Tibial nerve (tissue), 4 donors: ENCODE measurements around the gene CNGA3. TPM values are rescaled to one million over a fixed set of nuclear protein-coding genes. Genes with fewer than 3 reads are reported as not detected.

ENCODE experiments used
- DNase-seq, 2 donors: peaks; one replicate each; pipeline ENCODE4 v3.0.0-alpha.2; 2019; ENCODE audit warnings: low spot score in 2 of 2
- H3K27ac ChIP-seq, 4 donors: fragments of 200-600 bp; sonication (generic) in 3 of 4; one replicate each; pipeline ENCODE4 v1.5.1; 2017 to 2019; ENCODE audit warnings: mild to moderate bottlenecking in 1 of 4
- H3K27me3 ChIP-seq, 2 donors: fragments of 200-600 bp; sonication (generic) in 1 of 2; one replicate each; pipeline versions ENCODE4 v1.5.1 to v1.6.0; 2017 to 2019
- H3K36me3 ChIP-seq, 3 donors: fragments of 200-600 bp; sonication (generic); one replicate each; pipeline ENCODE4 v1.5.1; 2018 to 2019
- H3K4me1 ChIP-seq, 4 donors: fragments of 200-600 bp; sonication (generic) in 3 of 4; one replicate each; pipeline ENCODE4 v1.5.1; 2017 to 2019
- H3K4me3 ChIP-seq, 4 donors: fragments of 200-600 bp; sonication (generic) in 3 of 4; one replicate each; pipeline ENCODE4 v1.5.1; 2017 to 2019; ENCODE audit warnings: mild to moderate bottlenecking in 1 of 4, moderate library complexity in 1 of 4
- H3K9me3 ChIP-seq, 4 donors: fragments of 200-600 bp; sonication (generic) in 3 of 4; one replicate each; pipeline ENCODE4 v1.5.1; 2017 to 2019
- EP300 ChIP-seq, 2 donors: sonication (generic); formaldehyde crosslinking; IDR thresholded peaks; one replicate each; pipeline ENCODE4 v1.6.1; 2017; ENCODE audit warnings: antibody characterized with exemption in 2 of 2, mild to moderate bottlenecking in 1 of 2
- POLR2A ChIP-seq, 2 donors: fragments of 450-650 bp; IDR thresholded peaks; one replicate each; pipeline ENCODE4 v1.6.1; 2017; ENCODE audit warnings: antibody characterized with exemption in 2 of 2, mild to moderate bottlenecking in 2 of 2, moderate library complexity in 2 of 2
- WGBS, 2 donors: methylation state at CpG; one replicate each; pipeline ENCODE4 v1.1.5; 2018; 5-methylcytosine and 5-hydroxymethylcytosine counted together
- total RNA-seq, 4 donors: library from RNA; depleted of rRNA; stranded (reverse); fragments of >200 nt; gene quantifications; one replicate each; pipeline ENCODE4 v1.1.0, GENCODE V29; 2016
- TF ChIP-seq, protein P1 (sequence below), 5 experiments: fragments of 200-600 bp in 3 of 5; fragments of 450-650 bp in 2 of 5; sonication (generic) in 3 of 5; IDR thresholded peaks; one replicate each; pipeline ENCODE4 v1.5.1; 2016 to 2019; ENCODE audit warnings: antibody characterized with exemption in 5 of 5, mild to moderate bottlenecking in 3 of 5, moderate library complexity in 2 of 5

The CNGA3 gene
- total RNA-seq, 4 donors from 2014 or later: 0.30 to 1.3 TPM; not detected in 2

- no peaks in the 10 kb centered on the region for H3K9me3 ChIP-seq
- DNase-seq: no peak
- TF ChIP-seq EP300 (IDR thresholded peaks at IDR 0.05) (no peak), POLR2A (IDR thresholded peaks at IDR 0.05) (no peak)
- TF ChIP-seq, protein P1, sequence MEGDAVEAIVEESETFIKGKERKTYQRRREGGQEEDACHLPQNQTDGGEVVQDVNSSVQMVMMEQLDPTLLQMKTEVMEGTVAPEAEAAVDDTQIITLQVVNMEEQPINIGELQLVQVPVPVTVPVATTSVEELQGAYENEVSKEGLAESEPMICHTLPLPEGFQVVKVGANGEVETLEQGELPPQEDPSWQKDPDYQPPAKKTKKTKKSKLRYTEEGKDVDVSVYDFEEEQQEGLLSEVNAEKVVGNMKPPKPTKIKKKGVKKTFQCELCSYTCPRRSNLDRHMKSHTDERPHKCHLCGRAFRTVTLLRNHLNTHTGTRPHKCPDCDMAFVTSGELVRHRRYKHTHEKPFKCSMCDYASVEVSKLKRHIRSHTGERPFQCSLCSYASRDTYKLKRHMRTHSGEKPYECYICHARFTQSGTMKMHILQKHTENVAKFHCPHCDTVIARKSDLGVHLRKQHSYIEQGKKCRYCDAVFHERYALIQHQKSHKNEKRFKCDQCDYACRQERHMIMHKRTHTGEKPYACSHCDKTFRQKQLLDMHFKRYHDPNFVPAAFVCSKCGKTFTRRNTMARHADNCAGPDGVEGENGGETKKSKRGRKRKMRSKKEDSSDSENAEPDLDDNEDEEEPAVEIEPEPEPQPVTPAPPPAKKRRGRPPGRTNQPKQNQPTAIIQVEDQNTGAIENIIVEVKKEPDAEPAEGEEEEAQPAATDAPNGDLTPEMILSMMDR (IDR thresholded peaks at IDR 0.05): no peak
- 79 to 80% methylated on average over 2 of the region's 2 CpGs for WGBS, 2 donors
- no peak overlapping the region for H3K27ac ChIP-seq
- H3K4me1 ChIP-seq: no peaks in the 10 kb centered on the region
- no peaks in the 10 kb centered on the region for H3K27me3 ChIP-seq
- H3K4me3 ChIP-seq: no peak overlapping the region
- no peaks in the 10 kb centered on the region for H3K36me3 ChIP-seq
These were observed 70.3 kb downstream of the CNGA3 start for GRCh38 chr2:98416383-98417159.

GRCh38 chr2:98419544-98419943 lies 73.3 kb downstream of the CNGA3 start:
- DNase-seq: no peak
- no peak overlapping the region for H3K4me3 ChIP-seq
- H3K27me3 ChIP-seq: no peaks in the 10 kb centered on the region
- no peak overlapping the region for H3K27ac ChIP-seq
- no peaks in the 10 kb centered on the region for H3K4me1 ChIP-seq
- peaks cover 0 to 12% (median 3%) of the 10 kb centered on the region in 4 donors for H3K9me3 ChIP-seq
- no peaks in the 10 kb centered on the region for H3K36me3 ChIP-seq
- 64 to 77% methylated on average over 2 of the region's 2 CpGs for WGBS, 2 donors
- TF ChIP-seq, protein P1 (IDR thresholded peaks at IDR 0.05): no peak
- TF ChIP-seq POLR2A (IDR thresholded peaks at IDR 0.05) (no peak), EP300 (IDR thresholded peaks at IDR 0.05) (no peak)

GRCh38 chr2:98419977-98420725 lies 73.9 kb downstream of the CNGA3 start:
- Histone ChIP-seq H3K9me3 (peaks cover 0 to 12% (median 3%) of the 10 kb centered on the region in 4 donors), H3K4me1 (no peaks in the 10 kb centered on the region), H3K27ac (no peak overlapping the region), H3K36me3 (no peaks in the 10 kb centered on the region), H3K27me3 (no peaks in the 10 kb centered on the region), H3K4me3 (no peak overlapping the region)
- peak in 1 of 2 donors; percentile 7 for DNase-seq
- 62 to 63% methylated on average over 6 of the region's 6 CpGs for WGBS, 2 donors
- no peak for TF ChIP-seq POLR2A (IDR thresholded peaks at IDR 0.05)
- no peak for TF ChIP-seq EP300 (IDR thresholded peaks at IDR 0.05)
- TF ChIP-seq, protein P1 (IDR thresholded peaks at IDR 0.05): no peak

- no peaks in the 10 kb centered on the region for H3K27me3 ChIP-seq
- no peaks in the 10 kb centered on the region for H3K4me1 ChIP-seq
- TF ChIP-seq POLR2A (IDR thresholded peaks at IDR 0.05) (no peak), EP300 (IDR thresholded peaks at IDR 0.05) (no peak)
- TF ChIP-seq, protein P1 (IDR thresholded peaks at IDR 0.05): no peak
- H3K27ac ChIP-seq: no peak overlapping the region
- DNase-seq: no peak
- peaks cover 0 to 12% (median 3%) of the 10 kb centered on the region in 4 donors for H3K9me3 ChIP-seq
- no peaks in the 10 kb centered on the region for H3K36me3 ChIP-seq
- no peak overlapping the region for H3K4me3 ChIP-seq
These were observed 76.2 kb downstream of the CNGA3 start for GRCh38 chr2:98422449-98422848.

GRCh38 chr2:98426771-98427170 lies 80.5 kb downstream of the CNGA3 start:
- no peak overlapping the region for H3K27ac ChIP-seq
- WGBS, 2 donors: 85 to 93% methylated on average over 5 of the region's 5 CpGs
- no peaks in the 10 kb centered on the region for H3K36me3 ChIP-seq
- DNase-seq: no peak
- peaks cover 0 to 12% (median 3%) of the 10 kb centered on the region in 4 donors for H3K9me3 ChIP-seq
- TF ChIP-seq EP300 (IDR thresholded peaks at IDR 0.05) (no peak), POLR2A (IDR thresholded peaks at IDR 0.05) (no peak)
- TF ChIP-seq, protein P1 (IDR thresholded peaks at IDR 0.05): no peak
- H3K4me1 ChIP-seq: no peaks in the 10 kb centered on the region
- H3K27me3 ChIP-seq: no peaks in the 10 kb centered on the region
- no peak overlapping the region for H3K4me3 ChIP-seq
